Activated B cell treated with CpG ODN at 0.5 μM for 24 hours (primary cell): ENCODE measurements around the gene NFIB. TPM values are rescaled to one million over a fixed set of nuclear protein-coding genes. Genes with fewer than 3 reads are reported as not detected.

Source experiments
- ATAC-seq: fragments of 200-7000 bp; cut with Tn5 transposase; one replicate; pipeline ENCODE4 v1.10.0; 2021; ENCODE audit warnings: low read depth, mild to moderate bottlenecking, moderate library complexity
- CTCF ChIA-PET: fragments of 350-600 bp; sonication (Branson Sonifier 250); formaldehyde crosslinking; loops from one replicate; lab custom pipeline; 2021; ENCODE audit warnings: antibody characterized with exemption; lab: Charles Lee
- POLR2A ChIA-PET: fragments of 350-600 bp; sonication (Branson Sonifier 250); formaldehyde crosslinking; loops from one replicate; lab custom pipeline; 2021; ENCODE audit warnings: antibody characterized with exemption; lab: Charles Lee
- DNase-seq: peaks from one replicate; pipeline ENCODE4 v3.0.0; 2022
- H3K27ac Mint-ChIP-seq: one replicate; pipeline ENCODE4 v1.8.0; 2020; ENCODE audit warnings: mixed read lengths
- H3K27me3 Mint-ChIP-seq: one replicate; pipeline ENCODE4 v1.8.0; 2021; ENCODE audit warnings: mixed read lengths
- H3K36me3 Mint-ChIP-seq: one replicate; pipeline ENCODE4 v1.8.0; 2021; ENCODE audit warnings: low read depth, mixed read lengths
- H3K4me1 Mint-ChIP-seq: one replicate; pipeline ENCODE4 v1.8.0; 2021; ENCODE audit warnings: mixed read lengths
- H3K4me3 Mint-ChIP-seq: one replicate; pipeline ENCODE4 v1.8.0; 2020; ENCODE audit warnings: mild to moderate bottlenecking, mixed read lengths
- H3K9me3 Mint-ChIP-seq: one replicate; pipeline ENCODE4 v1.8.0; 2020; ENCODE audit warnings: mixed read lengths
- CTCF ChIP-seq: fragments of 200-600 bp; IDR thresholded peaks from one replicate; pipeline ENCODE4 v1.8.0; 2022; ENCODE audit warnings: antibody characterized with exemption, mild to moderate bottlenecking
- intact Hi-C: fragments of 100-400 bp; cut with micrococcal nuclease; formaldehyde crosslinking; loops from one replicate; pipeline ENCODE4 v1.15.1; 2024
- total RNA-seq: library from RNA; stranded (reverse); gene quantifications from 2 replicates; pipeline ENCODE4 v1.2.3, GENCODE V29; 2022

Gene NFIB
- total RNA-seq, 1 donor from 2014 or later, result not detected

DNA sequence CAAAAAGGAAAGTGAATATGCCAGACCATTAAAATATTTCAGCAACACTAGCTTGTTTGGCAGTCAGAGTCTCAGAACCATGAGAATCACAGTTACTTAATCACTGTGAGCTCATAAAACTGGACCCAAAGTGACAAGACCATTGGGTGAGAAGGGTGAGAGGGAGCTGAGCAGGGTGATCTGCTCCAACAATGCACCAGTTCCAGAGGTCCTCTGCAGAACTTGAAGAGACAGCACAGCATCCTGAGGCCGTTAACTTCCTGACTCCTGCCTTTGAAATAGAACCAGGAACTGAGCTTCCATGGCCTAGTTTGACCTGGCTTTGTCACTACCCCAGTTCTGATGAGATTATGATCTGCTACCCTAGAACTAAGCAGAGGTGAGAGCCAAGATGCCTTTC lies 57.4 kb downstream of the NFIB start:
- Mint-ChIP-seq H3K36me3 (no peaks in the 10 kb centered on the region), H3K4me1 (no peaks in the 10 kb centered on the region), H3K27ac (no peak overlapping the region), H3K4me3 (no peak overlapping the region), H3K27me3 (no peaks in the 10 kb centered on the region), H3K9me3 (no peaks in the 10 kb centered on the region)
- CTCF ChIA-PET, result no interaction called here
- DNase-seq, result no peak
- TF ChIP-seq CTCF, result no peak
- POLR2A ChIA-PET, result no interaction called here
- ATAC-seq, result no peak
- intact Hi-C loops, result no loop called here

DNA sequence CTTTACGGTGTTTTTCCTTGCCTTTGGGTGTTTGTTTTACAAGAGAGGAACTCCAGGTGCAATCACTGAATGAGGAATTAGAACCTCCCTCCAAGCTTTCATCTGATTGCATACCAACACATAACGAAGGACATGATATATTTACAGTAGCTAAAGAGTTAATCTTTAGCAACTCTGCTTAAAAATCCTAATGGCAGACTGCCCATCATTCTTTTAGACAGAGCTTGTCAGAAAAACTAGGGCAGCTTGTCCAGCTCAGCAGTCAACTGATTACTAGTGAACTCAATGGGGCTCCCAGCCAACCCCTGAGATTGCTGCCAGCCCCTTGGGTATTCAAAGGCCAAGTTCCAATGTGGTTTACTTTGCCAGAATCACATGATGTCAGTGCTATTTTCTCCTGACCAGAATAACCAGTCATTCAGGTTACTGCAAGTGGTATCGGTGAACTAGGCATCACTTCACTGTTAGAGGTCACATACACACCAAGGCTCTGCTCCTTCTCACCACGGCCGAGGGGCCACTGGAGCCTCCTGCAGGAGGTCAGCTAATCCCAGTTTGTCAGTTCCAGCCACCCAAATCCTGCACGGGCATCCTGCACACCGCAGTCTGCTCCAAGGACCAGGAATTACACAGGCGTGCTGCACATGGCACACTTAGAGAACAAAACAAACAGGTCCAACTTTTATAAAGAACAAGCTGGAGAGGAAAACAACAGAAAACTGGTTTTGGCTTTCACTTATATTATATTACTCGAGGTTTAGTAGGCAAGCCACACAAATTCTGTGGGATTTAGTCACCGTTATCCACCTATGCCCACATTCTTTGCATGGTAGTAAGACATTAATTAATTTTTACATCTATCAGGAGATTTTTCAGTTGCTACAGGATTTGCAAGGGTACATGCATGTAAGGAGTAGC lies 62.5 kb downstream of the NFIB start:
- no peaks in the 10 kb centered on the region for H3K27me3 Mint-ChIP-seq
- no peak for ATAC-seq
- CTCF ChIA-PET, result no interaction called here
- POLR2A ChIA-PET, result no interaction called here
- intact Hi-C loops, result no loop called here
- no peak overlapping the region for H3K27ac Mint-ChIP-seq
- H3K4me1 Mint-ChIP-seq, result no peaks in the 10 kb centered on the region
- TF ChIP-seq CTCF, result no peak
- H3K9me3 Mint-ChIP-seq, result no peaks in the 10 kb centered on the region
- DNase-seq, result no peak
- H3K4me3 Mint-ChIP-seq, result no peak overlapping the region
- H3K36me3 Mint-ChIP-seq, result no peaks in the 10 kb centered on the region

GRCh38 chr9:14250794-14251153 lies 63.2 kb downstream of the NFIB start:
- Mint-ChIP-seq H3K4me1 (no peaks in the 10 kb centered on the region), H3K4me3 (no peak overlapping the region), H3K9me3 (no peaks in the 10 kb centered on the region), H3K27ac (no peak overlapping the region), H3K27me3 (no peaks in the 10 kb centered on the region), H3K36me3 (no peaks in the 10 kb centered on the region)
- intact Hi-C loops, result no loop called here
- no peak for ATAC-seq
- CTCF ChIA-PET, result no interaction called here
- POLR2A ChIA-PET, result no interaction called here
- TF ChIP-seq CTCF, result no peak
- DNase-seq, result no peak

DNA sequence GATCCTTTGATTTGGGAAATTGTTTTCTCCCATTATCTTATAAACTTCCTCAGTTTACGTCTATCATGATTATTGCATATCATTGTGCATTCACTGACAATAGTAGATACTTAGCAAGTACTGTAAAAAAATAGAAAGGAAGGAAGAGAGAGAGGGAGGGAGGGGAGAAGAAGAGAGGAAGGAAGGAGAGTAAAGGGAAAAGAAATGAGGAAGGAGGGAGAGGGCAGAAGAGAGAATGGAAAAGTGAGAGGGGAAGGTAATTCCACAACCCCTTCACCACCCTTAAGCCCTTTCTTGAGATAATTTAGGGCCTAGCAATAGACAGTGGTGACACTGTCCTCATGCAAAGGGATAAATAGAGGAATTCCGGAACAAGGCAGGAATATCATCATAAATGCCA lies 64.4 kb downstream of the NFIB start:
- intact Hi-C loops, result no loop called here
- no peaks in the 10 kb centered on the region for H3K27me3 Mint-ChIP-seq

GRCh38 chr9:14248149-14248548 lies 65.8 kb downstream of the NFIB start:
- no peaks in the 10 kb centered on the region for H3K27me3 Mint-ChIP-seq
- POLR2A ChIA-PET, result no interaction called here
- no peaks in the 10 kb centered on the region for H3K4me1 Mint-ChIP-seq
- no peaks in the 10 kb centered on the region for H3K9me3 Mint-ChIP-seq
- H3K27ac Mint-ChIP-seq, result no peak overlapping the region
- no peak for DNase-seq
- CTCF ChIA-PET, result no interaction called here
- no peak for ATAC-seq
- intact Hi-C loops, result no loop called here
- H3K36me3 Mint-ChIP-seq, result no peaks in the 10 kb centered on the region
- no peak for TF ChIP-seq CTCF
- no peak overlapping the region for H3K4me3 Mint-ChIP-seq

More for the DNA sequence above, 64.4 kb downstream of the NFIB start:
- DNase-seq, result no peak
- H3K4me1 Mint-ChIP-seq, result no peaks in the 10 kb centered on the region
- no peak for TF ChIP-seq CTCF
- H3K27ac Mint-ChIP-seq, result no peak overlapping the region
- no peak for ATAC-seq
- H3K4me3 Mint-ChIP-seq, result no peak overlapping the region
- POLR2A ChIA-PET, result no interaction called here
- no peaks in the 10 kb centered on the region for H3K9me3 Mint-ChIP-seq
- no peaks in the 10 kb centered on the region for H3K36me3 Mint-ChIP-seq
- CTCF ChIA-PET, result no interaction called here
